GM21367 (cell line): Measurements from ENCODE around the gene TTLL5.
A peak's percentile ranks its signal among the peaks of the same experiment; 100 is the strongest.

Experiments
- ATAC-seq: cut with Tn5 transposase; IDR thresholded peaks from one replicate; pipeline ENCODE4 v1.9.1; 2021; ENCODE audit not compliant: unreplicated experiment

TTLL5 gene

DNA sequence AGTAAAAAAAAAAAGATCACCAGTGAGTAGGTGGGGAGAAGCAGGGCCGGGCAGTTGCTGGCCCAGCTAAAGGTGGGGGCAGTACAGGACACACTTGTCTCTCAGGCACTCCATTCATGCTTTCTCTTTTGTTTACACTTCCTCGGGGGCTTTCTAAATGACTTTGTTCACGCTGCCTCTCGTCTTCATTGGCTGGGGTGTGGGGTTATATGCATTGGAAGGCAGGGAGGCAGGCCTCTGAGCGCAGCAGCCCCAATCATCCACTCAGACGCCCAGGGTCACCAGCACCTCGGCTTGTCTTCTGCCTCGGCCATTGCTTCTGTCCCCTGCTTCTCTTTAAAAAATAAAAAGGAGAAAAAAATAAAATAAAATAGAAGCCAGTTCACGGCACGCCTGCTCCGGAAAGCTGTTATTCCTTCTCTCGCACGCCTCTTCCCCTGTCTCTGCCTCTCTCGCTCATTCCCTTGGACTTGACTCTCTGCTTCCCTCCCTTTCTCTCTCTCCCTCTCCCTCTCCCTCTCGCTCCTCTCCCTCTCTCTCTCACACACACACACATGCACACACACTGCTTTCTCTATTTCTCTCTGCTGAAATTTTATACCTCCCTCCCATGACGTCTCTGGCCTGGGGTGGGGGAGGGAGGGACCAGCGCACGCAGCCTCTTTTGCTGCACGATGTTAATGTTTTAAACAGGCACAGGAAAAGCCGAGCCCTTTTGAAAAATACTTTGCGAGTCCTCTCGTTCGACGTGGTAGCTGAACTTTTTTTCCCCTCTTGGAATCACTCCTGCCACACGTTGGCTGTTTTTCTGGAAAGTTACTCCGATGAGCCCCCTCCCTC is 320.6 kb downstream of the TTLL5 start, which contains the start of gene TGFB3:
TSS of gene TGFB3 (minus strand) at position 570 of the 840 bp plus-strand sequence. CDS start 1,102 bp downstream, outside the sequence.
- peak; percentile 27 for ATAC-seq

DNA sequence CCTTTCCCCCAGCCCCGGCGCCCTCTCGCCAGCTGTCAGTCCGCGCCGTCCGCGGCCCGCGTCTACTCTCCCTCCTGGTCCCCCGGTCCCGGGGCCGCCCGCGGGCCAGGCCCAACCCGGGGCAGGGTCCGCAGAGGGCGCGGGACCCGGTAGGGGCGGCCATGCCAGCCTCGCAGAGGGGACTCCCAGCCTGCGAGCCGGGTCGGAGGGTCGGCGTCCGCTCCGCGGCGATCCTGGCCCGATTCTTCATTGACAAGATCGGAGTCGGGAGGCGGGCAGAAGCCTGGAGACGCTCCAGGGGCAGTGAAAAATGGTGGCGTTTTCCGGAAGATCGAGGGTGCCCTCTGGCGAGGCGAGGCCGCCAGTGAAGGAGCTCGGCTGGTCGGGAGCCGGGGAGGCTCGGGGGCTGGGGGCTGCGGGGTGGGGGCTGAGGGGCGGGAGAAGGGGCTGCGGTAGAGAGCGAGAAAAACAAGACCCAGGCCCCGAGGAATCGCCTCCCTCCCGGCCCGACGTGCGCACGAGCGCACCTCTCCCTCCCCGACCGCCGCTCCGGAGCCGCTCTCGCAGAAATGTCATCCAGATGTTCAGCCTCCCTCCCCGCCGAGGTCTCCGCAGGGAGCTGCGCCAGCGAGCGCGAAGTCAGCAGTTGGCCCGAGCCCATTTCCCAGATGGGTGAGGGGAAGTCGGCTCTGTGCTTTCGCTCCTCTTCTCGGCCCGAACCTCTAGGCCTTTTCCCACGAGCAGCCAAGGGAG is 321.4 kb downstream of the TTLL5 start:
- ATAC-seq, result no peak

DNA sequence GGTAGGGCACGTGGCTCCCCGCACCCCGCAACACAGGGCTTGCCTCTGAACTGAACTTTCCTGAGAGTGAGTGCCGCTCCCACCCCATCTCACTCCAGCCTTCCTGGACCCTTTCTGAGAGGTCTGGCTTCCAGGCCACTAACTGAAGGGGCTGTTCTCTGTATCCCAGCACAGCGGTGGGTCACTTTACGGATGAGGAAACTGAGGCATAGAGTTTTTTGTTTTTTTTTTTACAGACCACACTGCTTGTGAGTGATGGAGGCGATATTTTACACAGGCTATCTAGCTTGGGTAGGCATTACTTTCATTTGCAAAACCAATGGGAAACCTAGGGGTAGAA is 321.9 kb downstream of the TTLL5 start:
- no peak for ATAC-seq

DNA sequence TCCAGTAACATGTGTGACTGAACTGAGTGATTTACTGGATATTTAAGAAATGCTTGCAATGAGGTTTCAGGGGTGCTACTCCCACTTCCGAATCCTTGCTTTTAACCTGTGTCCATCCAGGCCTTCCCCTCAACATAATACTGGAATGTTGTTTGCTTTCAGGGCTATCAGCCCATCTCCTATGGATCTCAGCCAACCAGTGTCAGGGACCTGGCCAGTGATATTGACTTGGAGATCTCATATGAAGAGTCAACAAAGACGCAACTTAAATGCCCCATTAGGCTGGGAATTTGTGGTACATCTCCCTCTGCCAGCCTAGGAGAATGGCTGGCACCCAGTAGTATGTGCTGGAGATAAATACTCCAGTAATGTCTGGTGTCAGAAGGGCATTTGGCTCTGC is 323.6 kb downstream of the TTLL5 start:
- no peak for ATAC-seq

DNA sequence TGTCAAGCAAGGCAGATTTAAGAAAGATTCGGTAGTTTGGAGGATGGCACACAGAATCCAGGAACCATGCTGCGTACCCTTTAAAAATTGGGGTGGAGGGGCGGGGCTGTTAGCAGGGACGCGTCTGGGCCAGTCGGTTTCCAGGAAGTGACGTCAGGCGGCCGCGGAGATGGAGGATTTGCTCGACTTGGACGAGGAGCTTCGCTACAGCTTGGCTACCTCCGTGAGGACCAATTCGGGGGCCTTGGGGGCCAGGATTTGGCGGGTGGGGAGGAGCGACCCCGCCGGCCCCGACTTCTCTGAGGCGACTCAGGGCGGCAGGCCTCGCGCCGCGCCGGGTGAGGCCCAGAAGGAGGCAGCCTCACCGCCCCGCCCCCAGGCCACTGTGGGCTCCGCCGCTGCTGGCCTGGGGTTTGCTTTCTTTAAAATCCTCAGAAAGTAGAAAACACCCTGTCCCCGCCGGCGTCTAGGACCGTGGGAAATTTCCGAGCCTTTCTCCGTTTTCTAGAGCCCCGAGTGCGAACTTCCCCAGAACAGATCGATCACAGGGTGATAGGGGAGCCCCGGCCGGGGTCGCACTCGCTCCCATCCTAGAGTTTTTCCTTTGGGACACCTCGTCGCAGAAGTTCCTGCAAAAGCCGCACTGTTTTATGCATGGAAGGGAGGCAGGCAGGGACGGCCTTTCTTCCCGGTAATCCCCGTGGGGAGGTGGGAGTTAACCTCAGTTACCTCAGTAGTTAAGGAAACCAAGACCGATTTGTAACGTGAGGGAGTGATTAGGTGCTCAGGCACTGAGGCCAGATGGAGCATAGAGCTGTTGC is 324.8 kb downstream of the TTLL5 start, which contains the start of gene IFT43:
TSS of gene IFT43 (plus strand) at position 146 of the 821 bp plus-strand sequence. CDS start at position 170, 24 bp downstream.
- ATAC-seq, result peak; percentile 60

DNA sequence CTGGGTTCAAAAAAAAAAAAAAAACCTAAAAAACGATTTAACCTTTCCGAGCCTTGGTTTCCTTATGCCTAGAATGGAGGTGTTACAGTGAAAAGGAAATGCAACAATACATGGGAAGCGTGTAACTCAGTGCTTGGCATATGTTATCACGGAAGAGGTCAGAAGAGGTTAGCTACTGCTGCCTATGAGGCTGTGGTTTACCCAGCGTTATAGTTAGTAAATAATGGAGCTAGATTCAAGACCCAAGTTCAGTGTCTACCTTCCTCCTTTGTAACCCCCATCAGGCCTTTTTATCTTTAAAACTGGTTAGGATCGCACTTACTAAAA is 325.4 kb downstream of the TTLL5 start:
- no peak for ATAC-seq

DNA sequence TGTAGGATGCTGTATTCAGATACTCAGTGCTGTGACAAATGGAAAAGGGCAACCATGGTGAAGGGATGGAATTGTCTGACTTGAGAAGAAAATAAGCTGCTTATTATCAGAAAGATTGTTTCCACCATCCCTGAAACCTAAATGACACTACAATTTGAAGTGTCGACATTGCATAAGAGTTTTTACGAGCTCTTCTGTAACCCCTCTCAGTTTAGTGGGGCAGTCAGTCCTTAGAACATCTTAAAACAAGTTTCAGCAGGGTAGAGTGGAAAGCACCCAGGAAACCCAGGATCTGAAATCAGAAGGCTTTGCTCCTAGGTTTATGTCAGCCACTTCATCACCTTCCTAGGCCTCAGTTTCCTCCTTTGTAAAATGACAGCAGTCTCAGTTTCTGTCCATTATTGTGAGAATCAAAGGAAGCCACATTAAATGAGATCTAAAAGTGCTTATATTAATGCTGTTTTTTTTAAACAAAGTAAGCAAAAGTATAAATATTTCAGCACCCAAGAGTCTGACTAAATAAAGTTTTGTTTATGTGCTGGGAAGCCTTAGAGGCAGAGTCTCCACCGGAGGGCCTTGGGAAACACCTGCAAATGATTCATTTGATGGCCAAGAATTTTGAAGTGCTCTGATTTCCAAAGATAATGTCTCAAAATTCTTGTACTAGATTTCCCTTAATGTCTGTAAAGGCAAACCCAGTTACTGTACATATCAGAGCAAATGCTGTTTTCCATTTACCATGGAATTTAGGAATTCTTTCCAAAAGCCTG is 326.3 kb downstream of the TTLL5 start:
- ATAC-seq, result no peak

DNA sequence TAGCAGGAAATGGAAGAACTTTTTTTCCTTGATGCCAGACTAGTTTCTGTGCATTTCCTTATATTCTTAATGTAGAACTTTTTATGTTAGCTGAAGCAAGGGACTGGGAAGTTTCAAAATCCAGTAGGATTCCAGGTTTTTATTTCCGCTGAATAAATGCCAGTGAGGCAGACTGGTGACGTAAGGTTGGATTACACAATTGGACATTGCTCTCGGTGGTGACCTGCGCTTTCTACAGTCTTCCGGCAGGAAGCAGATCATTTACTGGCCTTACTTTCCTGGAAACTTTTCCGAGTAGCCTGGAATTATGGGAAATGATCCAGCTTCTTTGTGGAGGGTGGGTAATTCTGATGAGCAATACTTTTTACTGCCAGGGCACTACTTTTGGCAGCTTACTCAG is 328.1 kb downstream of the TTLL5 start:
- no peak for ATAC-seq

DNA sequence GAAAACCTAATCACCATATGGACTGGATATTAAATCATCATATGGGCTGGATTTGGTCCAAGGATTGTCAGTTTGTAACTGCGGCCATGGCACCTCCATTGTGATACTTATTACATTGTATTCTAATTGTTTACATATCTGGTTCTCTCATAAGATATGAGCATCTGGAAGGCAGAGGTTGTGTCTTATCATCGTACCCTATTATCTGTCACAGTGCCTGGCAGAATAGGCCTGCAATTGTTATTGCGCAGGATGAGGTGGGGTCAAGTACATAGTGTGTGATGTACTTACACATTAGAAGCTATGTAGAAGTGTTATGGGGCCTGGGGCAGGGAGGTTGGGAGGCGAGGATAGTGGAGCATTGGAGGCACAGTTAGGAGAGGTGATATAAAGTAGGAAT is 329.3 kb downstream of the TTLL5 start:
- ATAC-seq, result no peak

DNA sequence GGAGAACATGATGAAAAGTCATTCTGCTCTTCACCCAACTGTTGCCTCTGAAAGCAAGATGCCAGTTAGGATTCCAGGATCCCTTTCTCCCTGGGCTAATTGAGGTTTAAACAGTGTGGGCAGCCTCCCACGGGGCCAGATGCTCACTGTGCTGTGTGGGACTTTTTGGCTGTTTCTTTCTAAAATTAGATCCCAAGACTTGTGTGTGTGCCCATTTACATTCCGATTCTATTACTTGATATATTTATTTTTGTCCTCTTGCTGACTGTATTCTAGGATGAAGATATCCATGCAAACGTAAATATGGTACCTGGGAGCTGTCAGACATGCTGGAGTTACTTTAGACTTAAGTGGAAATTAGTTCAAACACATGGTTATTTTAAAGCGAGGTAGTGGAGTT is 330.7 kb downstream of the TTLL5 start:
- ATAC-seq, result no peak

DNA sequence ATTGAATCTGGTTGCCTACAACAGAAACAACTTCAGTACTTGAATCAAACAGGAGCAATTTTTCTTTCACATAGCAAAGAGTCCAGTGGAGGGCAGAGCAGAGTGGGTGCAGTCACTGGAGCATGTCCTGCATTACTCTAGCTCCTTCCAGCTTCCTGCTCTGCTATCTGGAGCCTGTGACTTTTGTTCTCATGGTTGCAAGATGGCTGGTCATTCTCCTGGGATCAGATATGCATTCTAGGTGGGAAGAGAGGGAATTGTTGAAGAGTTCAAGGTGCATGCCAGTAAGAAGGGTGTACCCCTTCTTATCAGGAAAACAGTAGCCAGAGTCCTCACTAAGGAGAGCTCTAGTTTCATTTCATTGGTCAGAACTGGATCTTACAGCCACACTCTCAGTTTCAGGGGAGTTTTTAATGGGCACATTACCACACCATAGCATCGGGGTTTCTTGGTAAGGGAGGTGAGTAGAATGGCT is 332.6 kb downstream of the TTLL5 start:
- no peak for ATAC-seq

DNA sequence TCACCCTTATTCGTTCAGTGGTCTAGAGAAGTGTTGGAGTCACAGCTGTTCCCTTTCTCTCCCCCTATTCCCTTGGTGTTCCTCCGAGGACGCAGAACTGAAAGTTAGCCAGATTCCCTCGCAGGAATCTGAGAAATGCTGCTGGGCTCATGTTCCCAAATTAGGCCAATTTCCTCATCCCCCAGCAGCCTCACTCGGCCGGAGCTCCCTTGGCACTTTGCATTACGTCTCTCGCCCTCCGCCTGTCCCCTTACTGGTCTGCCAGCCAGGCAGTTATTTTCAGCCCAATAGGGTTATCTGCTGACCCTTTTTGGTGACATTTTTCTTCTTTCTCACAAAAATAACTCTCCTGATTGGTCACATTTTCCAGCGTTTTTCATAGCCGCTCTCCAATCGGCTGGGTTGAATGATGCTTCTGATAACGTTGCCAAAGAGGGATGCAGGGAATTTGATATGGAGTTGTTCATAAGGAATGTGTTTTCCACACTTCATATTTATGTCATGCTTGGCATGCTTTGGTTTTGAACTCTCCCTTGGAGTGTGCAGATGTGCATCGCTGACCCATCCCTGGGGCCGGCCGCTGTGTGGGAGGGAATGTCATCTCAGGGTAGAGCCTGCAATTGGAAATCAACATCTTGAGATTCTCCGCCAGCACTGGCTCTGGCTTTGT is 334.5 kb downstream of the TTLL5 start:
- no peak for ATAC-seq

DNA sequence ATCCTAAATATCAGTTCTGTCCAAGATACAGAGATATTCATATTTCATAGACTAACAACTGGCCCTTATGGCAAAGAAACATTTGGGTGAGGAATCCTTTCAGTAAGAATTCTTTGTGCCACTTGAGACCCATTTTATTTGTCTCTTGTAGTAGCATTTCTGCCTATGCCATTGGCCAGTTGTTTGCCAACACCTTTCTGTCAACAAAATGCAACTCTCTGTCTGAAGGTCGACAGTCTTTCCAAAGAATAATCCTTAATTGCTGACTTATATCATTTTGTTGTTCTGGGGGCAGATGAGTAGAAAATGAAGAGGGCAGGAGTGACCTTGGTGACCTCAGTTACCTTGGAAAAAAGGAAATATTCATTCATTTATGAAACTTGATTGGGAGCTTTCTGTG is 335.4 kb downstream of the TTLL5 start:
- ATAC-seq, result no peak

DNA sequence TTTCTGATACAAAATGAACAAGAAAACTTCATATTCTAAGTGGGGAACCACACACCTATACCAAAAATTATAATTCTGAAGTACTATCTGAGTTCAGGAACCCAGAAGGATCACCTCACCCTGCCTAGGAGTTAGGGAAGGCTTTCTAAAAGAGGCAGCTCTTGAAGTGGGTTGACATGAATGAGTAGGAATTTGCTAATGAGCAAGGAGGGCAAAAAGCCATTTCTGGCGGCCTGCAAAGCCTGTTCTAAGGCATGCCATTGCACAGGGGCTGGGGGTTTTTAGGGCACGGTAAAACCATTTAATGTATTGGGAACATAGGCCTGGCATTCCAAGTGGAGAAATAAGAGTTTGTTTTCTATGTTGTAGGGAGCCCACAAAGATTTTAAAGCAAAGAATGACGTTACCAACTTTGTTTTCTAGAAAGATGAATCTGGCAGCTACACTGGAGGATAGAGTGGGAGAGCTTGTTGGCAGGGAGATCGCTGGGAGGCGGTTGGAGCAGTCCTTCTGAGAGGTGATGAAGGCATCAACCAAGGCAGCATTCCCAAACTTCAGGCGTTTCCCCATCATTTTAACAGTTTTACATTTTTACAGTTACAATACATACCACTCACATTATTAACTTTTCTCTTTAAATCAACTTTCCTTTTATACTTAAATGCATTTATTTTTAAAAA is 338.6 kb downstream of the TTLL5 start:
- no peak for ATAC-seq

DNA sequence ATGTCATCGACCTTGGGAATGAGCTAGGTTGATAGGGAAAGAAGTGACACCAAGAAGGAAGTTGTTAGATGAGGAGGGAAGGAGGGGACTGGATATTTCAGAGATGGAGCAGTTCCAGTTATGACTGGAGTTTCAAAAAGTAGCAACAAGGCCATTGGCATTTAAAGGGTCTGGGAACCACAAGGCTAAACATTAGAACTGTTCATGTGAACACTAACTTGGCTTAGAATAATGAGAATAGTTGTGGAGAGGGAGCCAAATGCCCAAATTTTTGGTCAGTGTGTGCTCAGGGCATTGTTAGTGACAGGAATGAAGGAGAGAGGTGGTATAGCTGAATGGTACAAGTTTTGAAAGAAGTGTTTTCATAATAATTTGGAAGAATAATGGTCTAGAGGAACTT is 341.3 kb downstream of the TTLL5 start:
- ATAC-seq, result no peak
